ENCODE data around the gene RRP8.

DNA sequence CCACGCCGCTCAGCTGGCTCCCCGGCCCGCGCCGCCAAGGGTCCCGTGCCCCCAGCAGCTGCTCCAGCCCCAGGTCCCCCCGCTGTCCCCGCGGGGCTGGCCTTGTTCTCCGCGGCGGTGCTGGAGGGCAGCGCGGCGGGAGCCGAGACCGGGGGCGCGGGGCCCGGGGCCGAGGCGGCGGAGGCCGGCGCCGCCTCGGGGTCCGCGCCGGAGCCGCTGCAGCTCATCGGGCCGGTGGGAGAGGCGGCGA is 8.5 kb upstream of the RRP8 start:
- TF ChIP-seq, protein P1, sequence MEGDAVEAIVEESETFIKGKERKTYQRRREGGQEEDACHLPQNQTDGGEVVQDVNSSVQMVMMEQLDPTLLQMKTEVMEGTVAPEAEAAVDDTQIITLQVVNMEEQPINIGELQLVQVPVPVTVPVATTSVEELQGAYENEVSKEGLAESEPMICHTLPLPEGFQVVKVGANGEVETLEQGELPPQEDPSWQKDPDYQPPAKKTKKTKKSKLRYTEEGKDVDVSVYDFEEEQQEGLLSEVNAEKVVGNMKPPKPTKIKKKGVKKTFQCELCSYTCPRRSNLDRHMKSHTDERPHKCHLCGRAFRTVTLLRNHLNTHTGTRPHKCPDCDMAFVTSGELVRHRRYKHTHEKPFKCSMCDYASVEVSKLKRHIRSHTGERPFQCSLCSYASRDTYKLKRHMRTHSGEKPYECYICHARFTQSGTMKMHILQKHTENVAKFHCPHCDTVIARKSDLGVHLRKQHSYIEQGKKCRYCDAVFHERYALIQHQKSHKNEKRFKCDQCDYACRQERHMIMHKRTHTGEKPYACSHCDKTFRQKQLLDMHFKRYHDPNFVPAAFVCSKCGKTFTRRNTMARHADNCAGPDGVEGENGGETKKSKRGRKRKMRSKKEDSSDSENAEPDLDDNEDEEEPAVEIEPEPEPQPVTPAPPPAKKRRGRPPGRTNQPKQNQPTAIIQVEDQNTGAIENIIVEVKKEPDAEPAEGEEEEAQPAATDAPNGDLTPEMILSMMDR (IDR thresholded peaks at IDR 0.05; ENCODE audit: low read depth, low read length), result no peak
- TF ChIP-seq EZH2phosphoT487 (IDR thresholded peaks at IDR 0.05; ENCODE audit: low read depth), result no peak
